NT2/D1 (cell line): ENCODE results near the gene DACH1.
"Not testable (repeated sequence)": the region's sequence is repeated elsewhere in the genome, so short reads cannot be mapped to it uniquely, and the experiment has no call there.

ENCODE experiments used
- DNase-seq: peaks from one replicate; pipeline ENCODE4 v3.0.0-alpha.2; 2011; ENCODE audit warnings: low read depth, low spot score
- H3K27me3 ChIP-seq: 2 replicates; pipeline ENCODE4 v1.6.0; 2011; ENCODE audit warnings: mild to moderate bottlenecking; ENCODE audit not compliant: insufficient read length, insufficient read depth
- H3K36me3 ChIP-seq: 2 replicates; pipeline ENCODE4 v1.6.1; 2011; ENCODE audit warnings: mild to moderate bottlenecking, low read length, mixed read lengths; ENCODE audit not compliant: insufficient read depth, insufficient read length
- H3K4me1 ChIP-seq: 2 replicates; pipeline ENCODE4 v1.5.1; 2011; ENCODE audit not compliant: insufficient read depth, insufficient read length
- H3K4me3 ChIP-seq: 2 replicates; pipeline ENCODE4 v1.5.1; 2011; ENCODE audit warnings: low read depth; ENCODE audit not compliant: insufficient read length
- H3K9ac ChIP-seq: 2 replicates; pipeline ENCODE4 v1.6.0; 2011; ENCODE audit warnings: low read depth; ENCODE audit not compliant: insufficient read length
- H3K9me3 ChIP-seq: 2 replicates; pipeline ENCODE4 v1.5.1; 2011; ENCODE audit warnings: mild to moderate bottlenecking, low read length; ENCODE audit not compliant: insufficient read depth
- SUZ12 ChIP-seq: IDR thresholded peaks from 2 replicates; pipeline ENCODE4 v1.6.1; 2011; ENCODE audit not compliant: insufficient read length, insufficient read depth; ENCODE audit errors: extremely low read depth
- YY1 ChIP-seq: IDR thresholded peaks from 2 replicates; pipeline ENCODE4 v1.6.1; 2011; ENCODE audit not compliant: insufficient read length, insufficient read depth
- ZNF274 ChIP-seq: IDR thresholded peaks from 2 replicates; pipeline ENCODE4 v1.6.1; 2011; ENCODE audit warnings: mild to moderate bottlenecking, low read depth, low read length

Gene DACH1

GRCh38 chr13:71785361-71785760, 81.6 kb downstream of the DACH1 start:
- no peak overlapping the region for H3K9ac ChIP-seq
- TF ChIP-seq YY1 (no peak), ZNF274 (no peak), SUZ12 (no peak)
- no peaks in the 10 kb centered on the region for H3K36me3 ChIP-seq
- no peaks in the 10 kb centered on the region for H3K9me3 ChIP-seq
- H3K4me1 ChIP-seq: no peaks in the 10 kb centered on the region
- H3K27me3 ChIP-seq: no peaks in the 10 kb centered on the region
- no peak overlapping the region for H3K4me3 ChIP-seq
- DNase-seq: no peak

GRCh38 chr13:71780546-71780945, 86.5 kb downstream of the DACH1 start:
- Histone ChIP-seq H3K4me1 (no peaks in the 10 kb centered on the region), H3K9me3 (no peaks in the 10 kb centered on the region), H3K4me3 (no peak overlapping the region), H3K27me3 (no peaks in the 10 kb centered on the region), H3K36me3 (no peaks in the 10 kb centered on the region), H3K9ac (no peak overlapping the region)
- TF ChIP-seq SUZ12 (no peak), YY1 (no peak), ZNF274 (no peak)
- no peak for DNase-seq

- H3K4me1 ChIP-seq, H3K9me3 ChIP-seq, DNase-seq, H3K9ac ChIP-seq, H3K27me3 ChIP-seq, H3K36me3 ChIP-seq, H3K4me3 ChIP-seq: not testable (repeated sequence)
Measured at GRCh38 chr13:71778998-71779397, 88.0 kb downstream of the DACH1 start.

- Histone ChIP-seq H3K27me3 (no peaks in the 10 kb centered on the region), H3K36me3 (no peaks in the 10 kb centered on the region), H3K9me3 (no peaks in the 10 kb centered on the region), H3K9ac (no peak overlapping the region), H3K4me1 (no peaks in the 10 kb centered on the region), H3K4me3 (no peak overlapping the region)
- no peak for DNase-seq
- TF ChIP-seq YY1 (no peak), SUZ12 (no peak), ZNF274 (no peak)
Measured at GRCh38 chr13:71775966-71776365, 91.0 kb downstream of the DACH1 start.

- Histone ChIP-seq H3K4me1 (no peaks in the 10 kb centered on the region), H3K36me3 (no peaks in the 10 kb centered on the region), H3K4me3 (no peak overlapping the region), H3K9me3 (no peaks in the 10 kb centered on the region), H3K27me3 (no peaks in the 10 kb centered on the region), H3K9ac (no peak overlapping the region)
- TF ChIP-seq SUZ12 (no peak), ZNF274 (no peak), YY1 (no peak)
- no peak for DNase-seq
Measured at GRCh38 chr13:71774863-71775262, 92.1 kb downstream of the DACH1 start.

GRCh38 chr13:71773531-71773930, 93.5 kb downstream of the DACH1 start:
- H3K4me1 ChIP-seq: no peaks in the 10 kb centered on the region
- H3K9ac ChIP-seq: no peak overlapping the region
- H3K9me3 ChIP-seq: no peaks in the 10 kb centered on the region
- DNase-seq: no peak
- no peak for TF ChIP-seq ZNF274
- no peak for TF ChIP-seq SUZ12
- TF ChIP-seq YY1: no peak
- no peaks in the 10 kb centered on the region for H3K36me3 ChIP-seq
- H3K27me3 ChIP-seq: no peaks in the 10 kb centered on the region
- H3K4me3 ChIP-seq: no peak overlapping the region

GRCh38 chr13:71772361-71772760, 94.6 kb downstream of the DACH1 start:
- H3K4me3 ChIP-seq: no peak overlapping the region

GRCh38 chr13:71771144-71771543, 95.9 kb downstream of the DACH1 start:
- Histone ChIP-seq H3K36me3 (no peaks in the 10 kb centered on the region), H3K9ac (no peak overlapping the region), H3K27me3 (no peaks in the 10 kb centered on the region), H3K4me1 (no peaks in the 10 kb centered on the region), H3K9me3 (no peaks in the 10 kb centered on the region), H3K4me3 (no peak overlapping the region)
- no peak for TF ChIP-seq YY1
- TF ChIP-seq ZNF274: no peak
- TF ChIP-seq SUZ12: no peak
- DNase-seq: no peak

More at GRCh38 chr13:71772361-71772760, 94.6 kb downstream of the DACH1 start:
- H3K9ac ChIP-seq: no peak overlapping the region
- TF ChIP-seq SUZ12 (no peak), ZNF274 (no peak), YY1 (no peak)
- no peaks in the 10 kb centered on the region for H3K27me3 ChIP-seq
- no peaks in the 10 kb centered on the region for H3K4me1 ChIP-seq
- H3K36me3 ChIP-seq: no peaks in the 10 kb centered on the region
- no peaks in the 10 kb centered on the region for H3K9me3 ChIP-seq
- DNase-seq: no peak
